Measurements from ENCODE around the gene BRCA1. TPM values are rescaled to one million over a fixed set of nuclear protein-coding genes. Genes with fewer than 3 reads are reported as not detected.

BRCA1 gene
- total RNA-seq, 2 donors from 2014 or later = 8.6 to 21.1 TPM

- no peaks in the 10 kb centered on the region for H3K9me3 ChIP-seq
- no peaks in the 10 kb centered on the region for H3K4me1 ChIP-seq (ENCODE audit: control insufficient read depth in 1 of 2, low read depth in 2 of 2)
- no peak for TF ChIP-seq CTCF (IDR thresholded peaks at IDR 0.05)
- no peak for ATAC-seq (ENCODE audit: insufficient number of reproducible peaks, low FRiP score, low read depth)
- no peak for DNase-seq (ENCODE audit: low spot score)
- no peak overlapping the region for H3K4me3 ChIP-seq
- no peaks in the 10 kb centered on the region for H3K36me3 ChIP-seq
- H3K27me3 ChIP-seq (replicated peaks; ENCODE audit: insufficient read depth) = no peaks in the 10 kb centered on the region
- H3K27ac ChIP-seq = no peak overlapping the region
Measured at GRCh38 chr17:43051969-43052368, 73.2 kb downstream of the BRCA1 start.

GRCh38 chr17:43044024-43044423 is 81.1 kb downstream of the BRCA1 start:
- no peaks in the 10 kb centered on the region for H3K9me3 ChIP-seq
- H3K4me1 ChIP-seq (ENCODE audit: control insufficient read depth in 1 of 2, low read depth in 2 of 2) = no peaks in the 10 kb centered on the region
- no peak overlapping the region for H3K4me3 ChIP-seq
- no peak overlapping the region for H3K27ac ChIP-seq
- H3K36me3 ChIP-seq = no peaks in the 10 kb centered on the region
- ATAC-seq (ENCODE audit: insufficient number of reproducible peaks, low FRiP score, low read depth) (no peak), DNase-seq (ENCODE audit: low spot score) (no peak)
- H3K27me3 ChIP-seq (replicated peaks; ENCODE audit: insufficient read depth) = no peaks in the 10 kb centered on the region
- no peak for TF ChIP-seq CTCF (IDR thresholded peaks at IDR 0.05)

- H3K36me3 ChIP-seq = no peaks in the 10 kb centered on the region
- no peak overlapping the region for H3K27ac ChIP-seq
- H3K4me3 ChIP-seq = no peak overlapping the region
- no peak for TF ChIP-seq CTCF (IDR thresholded peaks at IDR 0.05)
- ATAC-seq (ENCODE audit: insufficient number of reproducible peaks, low FRiP score, low read depth) = no peak
- DNase-seq (ENCODE audit: low spot score) = no peak
- H3K27me3 ChIP-seq (replicated peaks; ENCODE audit: insufficient read depth) = no peaks in the 10 kb centered on the region
- no peaks in the 10 kb centered on the region for H3K4me1 ChIP-seq (ENCODE audit: control insufficient read depth in 1 of 2, low read depth in 2 of 2)
- H3K9me3 ChIP-seq = no peaks in the 10 kb centered on the region
Measured at GRCh38 chr17:43043307-43043706, 81.9 kb downstream of the BRCA1 start.

- H3K27me3 ChIP-seq (replicated peaks; ENCODE audit: insufficient read depth) = no peaks in the 10 kb centered on the region
- H3K9me3 ChIP-seq = no peaks in the 10 kb centered on the region
- TF ChIP-seq CTCF (IDR thresholded peaks at IDR 0.05) = no peak
- H3K4me1 ChIP-seq (ENCODE audit: control insufficient read depth in 1 of 2, low read depth in 2 of 2) = no peaks in the 10 kb centered on the region
- no peak overlapping the region for H3K27ac ChIP-seq
- no peak overlapping the region for H3K4me3 ChIP-seq
- no peaks in the 10 kb centered on the region for H3K36me3 ChIP-seq
- DNase-seq (ENCODE audit: low spot score) (no peak), ATAC-seq (ENCODE audit: insufficient number of reproducible peaks, low FRiP score, low read depth) (no peak)
Measured at GRCh38 chr17:43042025-43042628, 83.0 kb downstream of the BRCA1 start.

- no peaks in the 10 kb centered on the region for H3K27me3 ChIP-seq (replicated peaks; ENCODE audit: insufficient read depth)
- TF ChIP-seq CTCF (IDR thresholded peaks at IDR 0.05) = no peak
- DNase-seq (ENCODE audit: low spot score) = no peak
- no peaks in the 10 kb centered on the region for H3K9me3 ChIP-seq
- no peak for ATAC-seq (ENCODE audit: insufficient number of reproducible peaks, low FRiP score, low read depth)
- H3K36me3 ChIP-seq = no peaks in the 10 kb centered on the region
- H3K4me1 ChIP-seq (ENCODE audit: control insufficient read depth in 1 of 2, low read depth in 2 of 2) = no peaks in the 10 kb centered on the region
- no peak overlapping the region for H3K4me3 ChIP-seq
- no peak overlapping the region for H3K27ac ChIP-seq
Measured at GRCh38 chr17:43040655-43041054, 84.5 kb downstream of the BRCA1 start.

Measured in thoracic aorta (tissue), 2 donors.